Activated CD4-positive, alpha-beta T cell treated with anti-CD3 and anti-CD28 coated beads, Interleukin-2, Interleukin-4, amounts not matched to agents 100 ng/mL and 50 ng/mL, durations not matched to agents 16 hours and 8 hours (primary cell): ENCODE measurements around the gene SH2D4B.

Experiments used
- DNase-seq: peaks from one replicate; pipeline ENCODE4 v3.0.0-alpha.2; 2020; ENCODE audit warnings: low spot score

The SH2D4B gene

DNA sequence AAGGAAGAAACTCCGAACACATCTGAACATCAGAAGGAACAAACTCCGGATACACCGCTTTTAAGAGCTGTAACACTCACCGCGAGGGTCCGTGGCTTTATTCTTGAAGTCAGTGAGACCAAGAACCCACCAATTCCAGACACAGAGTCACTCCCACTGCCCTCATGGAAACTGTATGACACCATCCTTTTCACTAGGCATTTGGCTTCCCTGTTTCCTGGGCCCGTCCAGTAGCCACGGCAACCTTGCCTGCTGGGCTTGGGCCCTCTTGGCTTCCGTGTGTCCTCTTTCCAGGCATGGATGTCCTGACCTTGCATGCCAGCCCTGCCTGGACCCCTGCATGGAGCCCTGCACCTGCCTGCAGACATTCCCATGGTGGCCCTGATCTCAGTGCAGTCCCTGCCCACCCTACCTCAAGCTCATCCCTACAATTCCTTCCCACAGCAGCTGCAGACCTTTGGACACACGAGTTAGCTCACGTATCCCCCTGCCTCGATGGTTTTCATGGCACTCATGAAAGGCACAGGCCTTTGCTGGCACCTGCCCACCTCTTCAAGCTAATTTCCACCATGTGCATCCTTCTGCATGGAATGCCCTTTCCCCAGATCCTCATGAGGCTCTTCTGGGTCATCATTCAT, 6.7 kb downstream of the SH2D4B start:
- no peak for DNase-seq

DNA sequence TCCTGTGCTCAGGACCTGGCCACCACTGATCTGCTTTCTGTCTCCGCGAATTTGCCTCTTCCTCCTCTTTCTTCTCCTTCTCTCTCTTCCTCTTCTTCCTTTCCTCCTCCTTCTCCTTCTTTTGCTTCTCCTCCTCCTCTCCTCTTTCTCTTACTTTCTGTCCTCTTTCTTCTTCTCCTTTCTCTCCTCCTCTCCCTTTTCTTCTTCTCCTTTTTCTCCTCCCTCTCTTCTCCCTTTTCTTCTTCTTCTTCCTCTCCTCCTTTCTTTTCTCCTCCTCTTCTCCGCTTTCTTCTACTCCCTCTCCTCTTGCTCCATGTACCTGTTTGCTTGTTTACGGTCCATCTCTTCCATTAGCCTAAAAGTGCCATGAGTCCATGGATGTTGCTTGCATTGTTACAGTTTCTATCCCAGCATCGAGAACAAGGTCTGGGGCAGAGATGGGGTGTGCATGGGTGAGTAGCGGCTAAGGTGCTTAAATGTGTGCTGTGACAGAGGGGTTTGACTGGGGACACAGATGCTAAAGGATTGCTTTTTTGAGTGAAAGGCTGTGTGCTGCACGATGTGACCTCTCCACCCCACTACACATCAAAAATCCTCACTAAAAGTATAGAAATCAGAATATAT, 7.7 kb downstream of the SH2D4B start:
- DNase-seq = no peak

DNA sequence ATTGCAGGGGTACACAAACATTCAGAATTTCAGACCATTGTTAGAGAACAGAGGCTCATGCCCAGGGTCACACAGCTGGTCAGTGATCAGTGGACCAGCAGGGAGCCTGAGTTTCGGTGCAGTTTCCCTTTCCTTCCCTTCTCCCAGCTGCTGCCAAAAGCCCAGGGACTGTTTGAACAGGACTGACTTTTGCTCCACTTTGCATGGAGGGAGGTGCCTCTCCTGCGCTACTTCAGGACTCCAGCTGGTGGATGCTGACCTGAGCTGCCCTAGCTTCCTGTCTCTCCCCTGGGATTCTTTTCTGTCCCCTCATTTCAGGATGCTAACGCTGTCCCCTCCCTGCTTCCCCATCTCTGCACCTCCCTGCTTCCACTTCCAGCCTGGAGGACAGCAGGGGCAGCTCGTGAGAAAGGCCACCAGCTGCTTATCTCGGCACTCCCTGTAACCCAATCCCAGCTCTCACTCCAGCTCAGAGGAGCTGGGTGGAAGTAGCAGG, 14.5 kb downstream of the SH2D4B start:
- no peak for DNase-seq

DNA sequence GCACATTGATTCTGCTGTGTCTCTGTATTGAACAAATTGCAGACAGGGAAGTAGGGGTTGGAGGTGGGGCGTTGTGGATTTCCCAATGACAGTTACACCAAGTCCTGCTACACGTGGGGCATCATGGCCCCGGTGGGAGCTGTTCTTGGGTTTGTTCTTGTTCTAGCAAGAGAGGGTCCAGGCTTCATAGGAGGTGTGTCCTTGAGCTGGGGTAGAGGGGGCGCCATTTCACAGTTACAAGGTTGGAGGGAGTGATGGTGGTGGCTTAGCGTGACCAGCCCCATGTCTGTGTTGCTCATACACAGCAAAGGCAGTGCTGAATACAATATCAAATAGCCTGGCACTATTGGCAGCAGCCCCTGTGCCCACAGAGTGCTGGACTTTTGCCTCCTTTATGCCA, 15.7 kb downstream of the SH2D4B start:
- DNase-seq = no peak

DNA sequence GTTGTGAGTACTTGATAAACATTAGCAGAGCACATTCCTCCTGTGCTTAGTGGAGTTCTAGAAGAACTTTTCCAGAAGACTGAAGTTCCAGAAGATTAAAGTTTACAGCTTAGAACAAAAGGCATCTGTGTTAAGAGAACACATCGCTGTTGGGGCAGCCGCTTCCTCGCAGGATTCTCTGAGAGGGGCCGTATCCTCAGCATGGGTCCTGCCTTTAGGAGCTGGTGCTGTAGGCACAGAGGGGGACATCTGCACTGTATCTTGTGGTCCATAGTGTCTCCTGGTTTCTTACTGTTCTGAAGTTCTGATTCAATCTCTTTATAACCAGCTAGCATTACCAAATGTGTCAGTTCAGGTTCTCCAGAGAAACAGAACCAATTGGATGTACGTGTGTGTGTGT, 16.3 kb downstream of the SH2D4B start:
- no peak for DNase-seq

DNA sequence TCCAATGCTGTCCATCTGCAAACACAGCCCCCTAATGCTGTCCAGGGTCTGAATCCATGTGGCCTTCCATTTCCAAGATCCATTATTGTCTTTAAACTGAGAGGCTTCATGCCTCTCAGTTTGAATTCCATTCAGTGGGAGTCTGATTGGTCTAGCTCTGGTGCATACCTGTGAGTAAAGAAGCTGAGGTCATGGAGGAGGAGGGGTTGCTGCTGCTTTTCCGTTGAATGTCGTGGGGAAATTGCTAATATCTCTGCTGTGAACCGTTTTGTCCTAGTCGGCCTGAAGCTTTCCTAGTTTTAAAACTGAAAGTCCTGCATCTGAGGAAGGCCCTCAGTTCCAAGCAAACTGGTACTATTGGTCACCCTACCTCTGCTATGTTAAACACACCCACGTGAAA, 17.7 kb downstream of the SH2D4B start:
- no peak for DNase-seq

DNA sequence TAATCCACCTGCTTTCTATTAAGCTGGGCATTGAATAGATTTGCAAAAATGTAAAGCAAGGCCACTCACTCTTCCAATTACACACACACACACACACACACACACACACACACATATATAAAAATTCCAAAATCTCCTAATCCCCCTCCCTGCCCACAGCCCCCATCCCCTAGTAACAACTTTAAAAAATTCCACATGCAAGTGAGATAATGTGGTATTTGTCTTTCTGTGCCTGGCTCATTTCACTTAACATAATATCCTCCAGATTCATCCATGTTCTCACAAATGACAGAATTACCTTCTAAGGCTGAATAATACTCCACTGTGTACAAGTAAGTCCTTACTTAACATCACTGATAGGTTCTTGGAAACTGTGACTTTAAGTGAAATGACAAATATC, 24.2 kb downstream of the SH2D4B start:
- no peak for DNase-seq

DNA sequence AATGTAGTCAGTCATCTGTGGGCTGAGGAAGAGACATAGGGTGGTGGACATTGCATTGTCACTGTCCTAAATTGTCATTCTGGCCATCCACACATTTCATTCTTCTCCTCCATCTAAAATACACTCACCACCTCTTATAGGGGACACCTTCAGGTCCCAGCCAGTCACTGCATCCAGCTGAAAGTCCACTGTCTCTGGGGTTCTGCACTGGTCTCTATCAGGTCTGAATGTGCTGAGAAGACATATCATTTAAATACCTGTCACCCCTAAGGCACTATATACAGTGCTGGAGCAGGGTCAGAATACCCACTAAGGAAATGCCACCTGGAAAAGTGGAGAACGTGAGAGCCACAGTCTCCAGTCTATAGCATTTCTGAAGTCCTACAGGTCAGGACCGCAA, 29.6 kb downstream of the SH2D4B start:
- no peak for DNase-seq

DNA sequence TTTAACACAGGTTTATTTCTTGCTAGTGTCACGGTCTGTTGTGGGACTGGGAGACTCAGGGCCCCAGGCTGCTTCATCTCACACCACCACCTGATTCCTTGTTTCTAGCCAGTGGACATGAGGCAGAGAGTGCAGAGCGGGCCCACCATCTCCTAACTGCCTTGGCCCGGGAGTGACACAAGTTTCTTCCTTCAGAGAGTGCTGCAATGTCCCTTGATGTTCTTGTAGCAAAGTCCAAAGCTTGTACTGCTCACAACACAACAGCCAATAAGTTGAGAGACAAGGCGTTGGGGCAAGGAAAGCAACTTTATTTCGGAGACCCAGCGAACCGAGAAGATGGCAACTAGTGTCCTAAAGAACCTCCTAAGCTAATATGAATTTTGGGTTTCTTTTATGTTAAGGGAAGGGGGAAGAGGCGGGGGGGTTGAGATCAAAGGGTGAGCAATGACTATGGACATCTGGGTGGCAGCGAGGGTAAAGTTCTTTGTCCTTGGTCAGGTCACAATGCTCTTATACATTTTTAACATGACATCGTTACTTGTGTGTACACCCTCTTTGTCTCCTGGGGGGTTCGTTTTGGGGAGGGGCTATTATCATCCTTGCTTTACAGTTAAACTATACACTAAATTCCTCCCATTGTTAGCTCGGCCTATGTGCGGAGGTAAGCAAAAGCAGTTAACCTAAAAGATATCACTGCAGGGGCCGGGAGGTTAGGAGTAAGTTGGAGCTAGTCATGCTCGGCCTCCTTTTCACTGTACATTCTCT, 31.6 kb downstream of the SH2D4B start:
- no peak for DNase-seq

DNA sequence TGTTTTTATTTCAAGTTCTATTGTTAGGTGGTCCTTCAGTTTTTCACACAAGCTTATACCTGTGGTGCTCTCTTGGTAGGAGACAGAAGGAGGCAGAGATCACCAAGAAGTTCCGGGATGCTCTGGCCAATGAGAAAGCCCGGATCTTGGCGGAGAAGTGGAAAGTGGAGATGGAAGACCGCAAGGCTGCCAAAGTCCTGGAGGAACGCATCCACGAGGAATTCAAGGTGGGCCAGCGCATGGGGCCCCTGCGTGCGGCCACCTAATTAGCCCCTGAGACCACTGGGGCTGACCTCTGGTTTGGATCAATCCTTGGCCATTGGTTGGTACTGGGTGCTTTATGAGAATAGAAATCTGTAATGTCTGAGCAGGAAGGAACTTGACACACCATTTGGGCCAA, 33.6 kb downstream of the SH2D4B start:
- no peak for DNase-seq

DNA sequence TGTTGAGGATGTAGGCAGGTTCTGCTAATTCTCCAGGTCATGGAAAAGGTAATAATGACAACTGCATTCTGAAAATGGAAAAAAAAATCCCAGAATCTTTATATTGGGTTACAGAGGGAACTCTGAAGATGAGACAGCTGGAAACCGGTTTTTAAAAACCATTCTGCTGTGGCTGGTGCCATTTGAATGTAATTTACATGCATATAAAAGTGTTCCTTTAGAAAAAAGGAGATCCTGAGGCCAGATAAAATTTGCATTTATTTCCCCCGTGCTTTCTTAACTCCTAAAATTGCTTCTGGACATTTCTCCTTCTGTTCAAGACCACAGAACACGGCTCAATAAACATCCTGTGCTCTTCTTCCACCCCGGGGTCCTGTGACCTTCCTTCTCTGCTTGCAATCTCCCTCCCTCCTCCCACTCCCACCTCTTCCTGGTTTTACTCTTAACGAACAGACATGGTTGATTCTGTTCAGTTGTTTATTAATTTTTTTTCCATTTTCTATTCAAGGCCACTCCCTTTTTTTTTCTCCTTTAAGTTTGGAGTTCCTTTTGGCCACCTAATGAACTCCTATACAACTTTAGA, 41.6 kb downstream of the SH2D4B start:
- DNase-seq = no peak

DNA sequence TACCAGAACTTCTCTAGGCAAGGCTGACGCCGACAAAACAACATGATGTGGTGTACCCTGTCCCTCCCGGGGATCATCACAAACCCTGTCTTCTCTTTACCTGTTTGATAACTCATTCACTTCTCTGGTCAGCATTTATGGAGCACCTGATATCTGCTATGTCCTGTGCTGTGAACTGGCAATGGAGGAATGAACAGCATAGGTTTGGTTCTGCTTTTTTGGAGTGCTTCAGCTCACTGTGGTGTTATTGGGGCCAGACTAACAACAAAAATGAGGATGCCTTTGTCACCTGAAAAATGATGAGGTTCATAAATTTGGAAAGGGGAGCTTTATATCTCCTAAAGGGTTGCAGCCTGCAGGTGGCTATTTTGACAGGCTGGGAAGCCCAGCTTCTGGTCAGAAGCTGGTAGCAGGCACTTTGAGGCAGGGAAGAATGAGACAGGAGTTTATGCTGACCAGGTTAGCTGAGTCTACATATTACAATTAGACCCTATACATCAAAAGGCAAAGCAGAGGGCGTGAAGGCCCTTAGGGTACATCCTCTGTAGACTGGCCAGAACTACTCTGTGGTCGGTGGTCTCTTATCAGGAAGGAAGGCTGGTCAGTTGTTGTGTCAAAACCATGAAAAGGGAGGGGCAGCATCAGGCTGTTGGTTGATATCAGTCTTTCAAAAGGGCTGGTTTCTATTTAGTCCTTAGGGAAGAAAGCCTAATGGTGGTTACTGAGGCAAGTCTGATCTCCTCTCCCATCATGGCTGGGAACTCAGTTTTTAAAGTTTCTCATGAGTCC, 42.3 kb downstream of the SH2D4B start:
- no peak for DNase-seq

DNA sequence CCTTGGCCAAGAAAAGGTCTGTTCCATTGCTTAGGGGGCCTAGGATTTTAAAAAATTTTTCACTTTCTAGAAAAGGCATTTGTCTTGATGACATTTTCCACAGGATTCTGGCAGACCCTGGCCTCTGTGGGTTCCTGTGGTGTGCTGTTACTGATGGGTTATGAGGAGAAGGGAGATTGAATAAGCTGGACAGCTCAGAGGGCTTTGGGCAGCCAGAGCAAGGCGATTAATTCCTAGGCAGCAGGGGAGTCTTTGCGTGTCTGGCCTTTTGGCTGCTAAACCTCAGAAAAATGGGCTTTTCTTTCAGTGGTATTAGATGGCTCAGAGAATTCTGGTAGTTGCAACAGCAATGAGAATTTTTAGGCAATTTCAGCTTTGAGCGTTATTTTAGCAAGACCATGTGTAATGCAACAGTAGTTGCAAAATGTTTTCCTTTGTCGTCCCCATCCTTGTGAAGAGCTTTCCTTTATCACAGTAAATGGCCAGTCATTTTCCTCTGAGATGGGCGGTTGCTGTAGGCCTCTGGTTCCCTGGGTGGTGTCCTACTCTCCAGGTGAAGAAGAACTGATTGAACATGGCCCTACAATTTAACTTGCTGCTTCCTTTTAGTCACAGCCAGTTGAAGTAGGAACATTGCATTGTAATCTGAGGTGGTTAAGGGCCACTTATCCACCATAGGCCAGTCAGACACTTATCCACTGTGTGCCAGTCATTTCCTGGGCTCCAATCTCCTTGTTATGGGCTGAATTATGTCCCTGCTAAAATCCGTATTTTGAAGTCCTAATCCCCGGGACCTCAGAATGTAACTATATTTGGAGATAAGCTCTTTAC, 43.2 kb downstream of the SH2D4B start:
- DNase-seq = no peak

DNA sequence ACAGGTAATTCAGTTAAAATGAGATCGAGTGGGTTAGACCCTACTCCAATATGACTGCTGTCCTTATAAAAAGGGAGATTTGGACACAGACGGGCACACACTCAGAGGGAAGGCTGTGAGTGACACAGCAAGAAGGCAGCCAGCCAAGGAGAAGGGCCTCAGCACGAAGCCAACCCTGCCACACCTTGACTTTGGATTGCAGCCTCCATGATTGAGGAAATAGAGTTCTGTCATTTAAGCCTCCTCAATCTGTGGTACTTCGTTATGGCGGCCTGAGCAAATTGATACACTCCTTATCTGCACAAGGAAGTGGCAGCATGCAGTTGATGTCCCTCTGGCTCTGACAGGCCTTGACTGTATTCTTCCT, 43.8 kb downstream of the SH2D4B start:
- no peak for DNase-seq

DNA sequence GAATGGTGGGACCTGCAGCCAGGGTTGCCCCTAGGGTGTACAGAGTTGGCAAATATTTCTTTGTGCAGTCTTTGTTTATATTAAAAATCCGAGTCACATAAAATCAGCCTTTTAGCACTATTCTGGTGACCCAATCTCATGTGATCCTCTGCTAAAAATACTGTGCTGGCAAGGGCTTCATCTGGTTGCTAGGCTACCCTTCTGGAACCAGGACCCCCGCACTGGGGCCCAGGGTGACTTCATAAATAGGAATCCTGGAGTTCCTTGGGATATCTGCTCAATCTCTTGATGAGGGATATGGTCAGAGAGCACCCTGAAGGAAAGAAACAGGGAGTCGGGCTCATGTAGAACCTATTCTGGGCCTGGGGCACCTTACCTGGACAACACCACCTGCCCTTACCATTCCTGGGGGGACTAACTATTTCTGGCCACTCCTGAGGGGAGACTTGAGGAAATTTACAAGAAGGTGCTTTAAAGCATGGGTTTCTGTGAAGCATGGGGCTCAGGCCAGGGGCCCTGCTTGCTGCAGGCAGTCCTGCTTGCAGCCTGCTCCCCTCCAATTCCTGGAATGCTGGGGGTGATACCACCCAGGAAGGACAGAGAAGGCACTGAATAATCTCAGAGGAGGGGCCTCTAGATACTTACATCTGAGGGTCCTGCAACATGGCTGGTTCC, 44.7 kb downstream of the SH2D4B start:
- no peak for DNase-seq

DNA sequence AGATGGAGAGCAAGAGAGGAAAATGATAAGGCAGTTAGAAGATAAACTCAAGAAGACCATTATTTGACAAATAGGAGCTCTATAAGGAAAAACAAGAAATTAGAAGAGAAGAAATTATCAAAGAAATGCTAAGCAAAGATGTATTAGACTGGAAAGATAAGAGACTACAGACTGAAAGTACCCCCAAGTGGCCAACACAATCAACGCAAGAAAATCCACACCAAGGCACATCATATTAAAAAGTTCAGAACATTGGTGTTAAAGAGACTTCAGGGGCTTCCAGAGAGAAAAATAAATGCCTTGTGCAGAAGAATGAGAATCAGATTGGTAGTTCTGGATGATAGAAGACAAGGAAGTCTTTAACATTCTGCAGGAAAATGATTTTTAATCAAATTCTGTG, 46.0 kb downstream of the SH2D4B start:
- no peak for DNase-seq

DNA sequence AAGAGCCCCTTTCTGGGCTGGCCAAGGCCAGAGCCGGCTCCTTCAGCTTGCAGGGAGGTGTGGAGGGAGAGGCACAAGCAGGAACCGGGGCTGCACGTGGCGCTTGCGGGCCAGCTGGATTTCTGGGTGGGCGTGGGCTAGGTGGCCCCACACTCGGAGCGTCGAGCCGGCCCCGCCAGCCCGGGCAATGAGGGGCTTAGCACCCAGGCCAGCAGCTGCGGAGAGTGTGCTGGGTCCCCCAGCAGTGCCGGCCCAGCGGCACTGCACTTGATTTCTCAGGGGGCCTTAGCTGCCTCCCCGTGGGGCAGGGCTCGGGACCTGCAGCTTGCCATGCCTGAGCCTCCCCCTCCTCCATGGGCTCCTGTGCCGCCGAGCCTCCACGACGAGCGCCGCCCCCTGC, 48.1 kb downstream of the SH2D4B start:
- DNase-seq = no peak

DNA sequence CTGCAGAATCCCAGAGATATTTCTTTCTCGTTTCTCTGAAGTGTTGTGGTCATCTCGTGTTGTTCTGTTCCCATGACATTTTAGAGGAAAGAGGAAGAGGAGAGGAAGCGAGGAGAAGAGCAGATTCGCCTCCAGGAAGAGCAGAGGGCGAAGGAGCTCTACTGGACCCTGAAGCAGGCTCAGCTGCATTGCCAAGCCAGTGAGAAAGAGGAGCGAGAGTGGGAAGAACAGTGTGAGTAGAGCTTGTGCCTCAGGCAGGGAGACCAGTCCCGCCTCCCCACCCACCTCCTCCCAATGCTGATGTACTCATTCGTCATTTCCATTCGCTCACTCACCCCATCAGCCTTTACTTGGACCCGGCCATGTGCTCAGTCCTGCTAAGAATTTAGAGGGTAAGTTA, 50.8 kb downstream of the SH2D4B start:
- no peak for DNase-seq

DNA sequence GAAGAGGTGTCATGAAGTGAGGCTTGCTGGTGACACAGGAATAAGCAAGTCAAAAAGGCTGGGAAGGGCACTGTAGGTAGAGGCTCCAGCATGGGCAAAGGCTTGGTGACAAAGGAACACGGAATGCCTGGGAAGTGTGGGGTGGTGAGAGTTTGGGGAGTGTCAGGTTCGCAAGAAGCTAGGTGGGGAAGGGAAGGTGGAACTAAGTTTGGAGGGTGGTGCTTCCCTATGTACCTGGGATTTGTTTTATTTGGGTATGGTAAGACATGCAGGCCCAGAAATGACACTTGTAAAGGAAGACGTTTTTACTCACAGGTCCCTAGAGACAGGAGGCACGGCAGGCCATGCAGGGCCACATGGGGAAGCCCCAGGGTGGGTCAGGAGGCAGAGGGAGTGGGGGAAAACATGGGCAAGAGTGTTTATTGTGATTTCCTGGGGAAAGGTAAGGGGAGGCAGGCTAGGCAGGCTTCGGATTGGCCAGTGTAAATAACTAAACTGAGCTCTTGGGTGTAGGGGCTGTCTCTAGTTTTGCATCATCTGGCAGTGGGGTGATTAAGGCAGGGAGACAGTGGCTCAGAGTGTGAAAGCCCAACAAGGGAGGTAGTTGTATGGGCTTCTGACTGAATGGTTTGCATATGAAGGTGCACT, 52.1 kb downstream of the SH2D4B start:
- no peak for DNase-seq

DNA sequence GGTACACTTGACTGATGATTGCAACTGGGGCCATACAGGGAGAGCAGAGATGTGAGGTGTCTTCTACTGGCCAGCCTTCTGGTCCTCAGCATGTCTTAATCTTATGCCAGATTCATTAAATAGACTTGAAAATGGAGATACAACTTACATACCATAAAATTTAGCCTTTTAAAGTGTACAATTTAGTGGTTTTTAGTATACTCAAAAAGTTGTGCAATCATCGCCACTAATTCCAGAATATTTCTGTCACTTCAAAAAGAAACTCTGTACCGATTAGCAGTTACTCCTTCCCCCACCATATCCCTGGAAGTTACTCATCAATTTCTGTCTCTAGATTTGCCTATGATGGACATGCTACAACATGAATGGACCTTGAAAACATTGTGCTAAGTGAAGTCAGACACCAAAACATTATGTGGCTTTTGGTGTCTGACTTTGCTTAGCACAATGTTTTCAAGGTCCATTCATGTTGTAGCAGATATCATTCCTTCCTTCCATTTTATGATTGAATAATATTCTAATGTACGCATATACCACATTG, 53.0 kb downstream of the SH2D4B start:
- no peak for DNase-seq
